GM12872 (cell line): ENCODE measurements around the gene ANKRD31.

Source experiments
- CTCF ChIP-seq: IDR thresholded peaks from 3 replicates; pipeline ENCODE4 v1.5.1; 2011; ENCODE audit warnings: low read depth, mild to moderate bottlenecking, low read length, moderate library complexity; ENCODE audit not compliant: insufficient read depth

The ANKRD31 gene

GRCh38 chr5:75192264-75192663 lies 44.4 kb downstream of the ANKRD31 start:
- no peak for TF ChIP-seq CTCF

GRCh38 chr5:75190227-75190626 lies 46.5 kb downstream of the ANKRD31 start:
- TF ChIP-seq CTCF: no peak

GRCh38 chr5:75189353-75189752 lies 47.3 kb downstream of the ANKRD31 start:
- TF ChIP-seq CTCF: no peak

- no peak for TF ChIP-seq CTCF
Observed at GRCh38 chr5:75185763-75186162, 50.9 kb downstream of the ANKRD31 start.

- TF ChIP-seq CTCF: no peak
Observed at GRCh38 chr5:75169516-75169915, 67.2 kb downstream of the ANKRD31 start.

GRCh38 chr5:75168026-75168735 lies 68.5 kb downstream of the ANKRD31 start:
- TF ChIP-seq CTCF: no peak

GRCh38 chr5:75167345-75167744 lies 69.3 kb downstream of the ANKRD31 start:
- peak; percentile 48; the same call in 2 of the 3 replicates for TF ChIP-seq CTCF
